ENCODE data around the gene KIAA0319L.
"Not testable (repeated sequence)": the region's sequence is repeated elsewhere in the genome, so short reads cannot be mapped to it uniquely, and the experiment has no call there.

Gene KIAA0319L

DNA sequence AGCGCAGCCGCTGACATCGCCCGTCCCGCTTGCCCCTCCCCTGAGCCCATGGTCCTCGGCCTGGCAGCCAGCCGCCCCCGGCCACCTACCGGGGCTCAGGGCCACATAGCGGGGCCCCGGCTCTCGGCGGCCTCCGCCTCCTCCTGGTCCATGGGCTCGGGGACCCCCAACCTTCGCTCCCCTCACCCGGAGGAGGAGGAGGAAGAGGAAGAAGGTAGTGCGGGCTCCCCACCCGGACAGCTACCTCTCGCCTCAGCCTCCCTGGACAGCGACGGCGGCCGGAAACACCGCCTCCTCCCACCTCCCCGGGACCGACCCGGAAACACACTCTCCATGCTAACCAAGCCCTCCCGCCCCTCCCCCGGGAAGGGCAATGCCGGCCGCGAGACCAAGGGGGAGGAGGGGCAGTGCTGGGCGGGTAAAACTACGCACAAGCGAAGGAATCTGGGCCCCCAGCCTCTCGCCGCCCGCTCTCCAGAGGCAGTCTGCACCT, at the start of gene KIAA0319L:
TSS of gene KIAA0319L (minus strand) at position 286 of the 493 bp plus-strand sequence. CDS start 2,912 bp downstream, outside the sequence.
- DNase-seq = peak; percentile 77 to 80

DNA sequence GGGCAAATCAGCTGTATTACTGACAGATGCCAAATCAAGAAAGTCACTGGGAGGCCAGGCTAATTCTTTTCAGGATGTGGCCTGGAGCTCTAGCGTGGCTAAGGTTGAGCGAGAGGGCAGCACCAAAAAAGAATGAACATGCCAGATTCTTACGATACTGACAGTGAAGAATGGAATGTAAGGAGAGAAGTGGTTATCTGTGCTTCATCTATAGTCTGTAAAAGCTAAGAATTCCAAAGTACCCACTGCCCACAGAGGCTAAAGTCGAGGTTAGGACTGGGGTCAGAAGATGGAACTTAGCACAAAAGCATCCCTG, 48.6 kb upstream of the KIAA0319L start:
- no peak for DNase-seq

DNA sequence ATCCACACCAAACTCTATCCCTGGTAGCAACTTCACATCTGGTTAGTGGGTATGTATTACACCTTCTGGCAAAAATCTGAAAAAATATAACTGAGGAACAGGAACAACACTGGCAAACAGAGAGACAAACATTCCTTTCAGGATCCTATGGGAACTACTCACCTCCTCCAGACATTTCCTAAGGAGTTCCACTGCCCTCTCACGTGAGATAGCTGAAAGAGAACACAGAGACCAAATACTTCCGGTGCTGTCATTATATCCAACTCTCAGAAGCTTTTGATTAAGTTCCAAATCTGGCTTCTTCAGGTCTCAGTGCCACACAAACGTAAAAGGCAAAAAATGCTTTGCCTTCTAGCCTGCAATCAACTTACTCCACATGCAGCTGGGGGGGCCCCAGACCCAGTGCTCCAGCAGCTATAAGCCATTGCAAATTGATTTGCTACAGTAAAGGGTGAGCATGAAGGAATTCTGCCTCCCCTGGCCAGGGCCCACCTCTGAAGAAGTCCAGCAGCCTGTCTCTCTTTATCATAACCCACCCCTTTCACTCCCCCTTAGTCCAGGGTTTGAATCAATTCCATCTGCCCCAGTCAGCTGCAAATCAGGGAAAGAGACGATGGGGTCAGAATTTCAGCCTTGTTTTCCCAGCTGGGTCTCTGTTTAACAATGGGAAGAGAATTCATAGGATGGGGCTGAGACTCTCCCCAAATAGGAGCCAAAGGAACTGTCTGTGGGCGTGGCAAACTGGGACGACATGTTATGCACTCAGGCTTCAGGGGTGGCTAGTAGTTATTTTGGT, 48.1 kb upstream of the KIAA0319L start:
- DNase-seq = no peak

DNA sequence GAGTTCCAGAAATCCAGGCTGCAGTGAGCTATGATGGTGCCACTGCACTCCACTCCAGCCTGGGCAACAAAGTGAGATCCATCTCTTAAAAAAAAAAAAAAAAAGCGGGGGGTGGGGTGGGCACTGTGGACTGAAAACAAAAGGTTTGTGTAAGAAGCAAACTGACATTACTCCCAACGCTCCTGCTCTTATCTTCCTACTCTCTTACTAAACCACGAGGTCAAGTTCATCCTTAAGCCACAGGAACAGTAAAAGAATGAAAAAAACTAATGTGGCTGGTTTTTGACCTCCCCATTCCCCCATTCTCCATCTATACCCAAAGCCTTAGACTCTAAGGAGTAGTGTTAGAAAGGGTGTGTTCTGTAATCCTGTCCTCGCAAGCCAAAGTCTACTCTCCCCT, 46.7 kb upstream of the KIAA0319L start:
- no peak for DNase-seq

DNA sequence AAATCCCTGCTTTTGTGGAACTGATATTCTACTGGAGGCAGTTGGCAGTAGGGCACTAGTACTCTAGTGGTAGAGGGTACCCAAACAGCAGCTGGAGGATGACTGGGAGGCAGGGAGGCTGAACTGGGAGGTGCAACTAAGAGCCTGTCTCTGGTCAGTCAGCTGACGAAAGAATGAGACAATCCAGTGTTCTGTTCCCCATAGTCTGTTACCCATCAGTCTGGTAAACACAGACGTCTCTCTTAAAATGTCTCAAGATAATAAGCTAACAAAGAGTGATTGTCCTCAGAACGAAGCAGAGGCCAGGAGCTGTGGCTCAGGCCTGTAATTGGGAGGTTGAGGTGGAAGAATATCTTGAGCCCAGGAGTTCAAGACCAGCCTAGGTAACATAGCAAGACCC, 46.3 kb upstream of the KIAA0319L start:
- DNase-seq = no peak

DNA sequence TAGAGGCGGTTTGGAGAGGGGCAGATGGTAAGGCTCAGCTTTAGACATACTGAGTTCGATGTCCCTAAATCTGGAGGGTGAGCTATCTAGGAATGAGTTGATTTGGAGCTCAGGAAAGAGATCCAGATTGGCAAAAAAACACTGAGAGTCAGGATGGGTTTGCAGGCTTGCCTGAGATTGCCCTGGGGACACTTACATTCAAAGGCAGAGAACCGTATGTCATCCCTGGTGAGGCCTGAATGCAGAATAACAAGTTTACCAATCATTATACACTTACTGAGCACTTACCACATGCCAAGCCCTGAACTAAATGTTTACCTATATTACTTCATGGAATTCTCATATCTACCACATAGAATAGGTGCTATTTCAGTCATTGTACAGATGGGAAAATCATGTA, 43.4 kb upstream of the KIAA0319L start:
- no peak for DNase-seq

DNA sequence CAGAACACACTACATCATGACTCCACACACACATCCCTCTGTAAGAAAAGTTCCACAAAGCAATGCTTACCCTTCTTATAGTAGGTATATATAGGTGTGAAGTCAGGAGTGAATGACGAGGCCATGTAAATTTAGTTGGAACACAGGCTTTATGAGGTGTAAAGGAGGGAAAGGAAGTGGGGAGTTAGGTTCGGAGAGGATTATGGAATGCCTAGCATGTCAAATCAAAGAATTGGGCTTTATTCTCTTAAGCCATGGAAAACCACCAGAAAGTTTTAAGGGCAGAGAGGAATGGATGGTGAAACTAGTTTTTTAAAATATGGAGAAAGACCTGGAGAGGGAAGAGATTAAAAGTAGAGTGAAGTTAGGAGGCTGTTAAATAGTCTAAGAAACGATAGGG, 42.2 kb upstream of the KIAA0319L start:
- DNase-seq = no peak

DNA sequence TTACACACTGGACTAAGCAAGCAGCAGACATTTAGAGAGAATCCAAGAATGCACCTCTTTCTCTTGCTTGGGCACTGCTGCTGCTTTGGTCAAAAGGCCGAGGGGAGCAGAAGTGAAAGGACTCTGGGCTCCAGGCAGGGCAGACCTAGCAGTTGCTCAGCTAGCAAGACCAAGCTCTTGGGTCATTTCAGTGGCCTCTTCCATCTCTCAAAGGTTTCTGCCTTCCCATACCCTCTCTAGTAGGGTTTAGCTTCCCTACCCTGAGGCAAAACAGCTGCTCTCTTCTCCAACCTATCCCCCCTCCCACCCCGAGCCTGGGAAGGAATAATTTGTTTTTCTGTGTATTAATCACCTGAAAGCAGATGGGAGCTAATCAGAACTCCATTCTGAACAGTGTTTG, 41.7 kb upstream of the KIAA0319L start:
- DNase-seq = no peak

DNA sequence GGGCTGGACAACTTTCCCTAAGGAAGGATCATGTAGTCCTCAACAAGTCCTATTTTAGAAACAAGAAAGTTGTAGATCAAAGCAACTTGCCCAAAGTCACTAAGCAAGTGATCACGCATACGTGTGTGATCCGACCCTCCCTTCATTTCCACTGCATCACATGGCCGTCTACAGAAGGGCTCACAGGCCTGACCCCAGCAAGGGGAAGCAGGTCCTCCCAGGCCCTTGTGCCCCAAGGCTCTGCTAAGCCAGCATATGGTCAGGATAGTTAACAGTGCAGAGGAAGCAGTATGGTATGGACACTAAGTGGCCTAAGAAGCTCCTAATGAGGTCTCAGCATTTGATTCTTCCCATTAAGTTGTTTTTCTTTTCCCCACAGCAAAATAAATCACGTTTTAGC, 40.7 kb upstream of the KIAA0319L start:
- no peak for DNase-seq

DNA sequence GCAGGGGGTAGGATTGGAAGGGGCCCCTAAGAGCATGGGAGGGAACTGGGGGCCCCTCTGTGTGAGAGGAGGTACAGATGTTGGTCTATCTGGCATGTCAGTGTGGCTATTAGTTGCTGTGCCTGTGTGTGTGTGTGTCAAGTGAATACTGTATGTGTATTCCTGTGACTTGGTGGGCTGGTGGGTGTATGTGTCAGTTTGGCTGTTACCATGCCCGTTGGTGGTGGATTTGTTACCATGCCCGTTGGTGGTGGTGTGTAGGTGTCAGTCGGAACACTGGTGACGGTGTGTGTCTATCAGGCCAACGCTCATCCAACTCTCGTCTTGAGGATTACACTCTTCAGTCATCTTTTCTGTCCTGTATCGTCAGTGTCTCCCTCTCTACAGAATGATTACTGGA, 38.5 kb upstream of the KIAA0319L start:
- DNase-seq = no peak

DNA sequence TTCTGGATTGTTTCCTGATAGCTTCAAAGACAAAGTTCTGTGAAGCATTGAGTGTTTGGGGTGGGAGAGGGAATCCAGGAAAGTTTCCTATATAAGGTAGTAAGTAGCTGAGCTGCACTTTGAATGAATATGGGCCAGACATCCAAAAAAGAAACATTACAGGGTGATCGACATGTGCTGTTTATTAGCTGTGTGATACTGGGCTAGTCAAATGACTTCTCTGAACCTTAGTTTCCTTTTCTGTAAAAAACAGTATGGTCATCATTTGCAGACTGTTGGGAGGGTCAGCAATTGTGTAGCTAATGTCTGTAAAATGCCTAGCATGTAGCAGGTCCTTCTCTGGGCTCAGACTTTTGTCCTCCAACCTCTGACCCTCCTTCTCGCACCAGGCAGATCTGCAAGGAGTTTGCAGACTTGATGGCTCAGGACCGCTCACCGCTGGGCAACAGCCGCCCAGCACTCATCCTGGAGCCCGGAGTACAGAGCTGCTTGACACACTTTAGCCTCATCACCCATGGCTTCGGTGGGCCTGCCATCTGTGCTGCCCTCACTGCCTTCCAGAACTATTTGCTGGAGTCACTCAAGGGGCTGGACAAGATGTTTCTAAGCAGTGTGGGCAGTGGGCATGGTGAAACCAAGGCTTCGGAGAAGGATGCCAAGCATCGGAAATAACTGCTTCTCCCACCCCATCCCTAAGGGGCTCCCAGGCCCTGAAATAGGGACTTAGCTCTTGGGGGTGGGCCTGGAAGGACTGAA, 37.0 kb upstream of the KIAA0319L start:
- no peak for DNase-seq

DNA sequence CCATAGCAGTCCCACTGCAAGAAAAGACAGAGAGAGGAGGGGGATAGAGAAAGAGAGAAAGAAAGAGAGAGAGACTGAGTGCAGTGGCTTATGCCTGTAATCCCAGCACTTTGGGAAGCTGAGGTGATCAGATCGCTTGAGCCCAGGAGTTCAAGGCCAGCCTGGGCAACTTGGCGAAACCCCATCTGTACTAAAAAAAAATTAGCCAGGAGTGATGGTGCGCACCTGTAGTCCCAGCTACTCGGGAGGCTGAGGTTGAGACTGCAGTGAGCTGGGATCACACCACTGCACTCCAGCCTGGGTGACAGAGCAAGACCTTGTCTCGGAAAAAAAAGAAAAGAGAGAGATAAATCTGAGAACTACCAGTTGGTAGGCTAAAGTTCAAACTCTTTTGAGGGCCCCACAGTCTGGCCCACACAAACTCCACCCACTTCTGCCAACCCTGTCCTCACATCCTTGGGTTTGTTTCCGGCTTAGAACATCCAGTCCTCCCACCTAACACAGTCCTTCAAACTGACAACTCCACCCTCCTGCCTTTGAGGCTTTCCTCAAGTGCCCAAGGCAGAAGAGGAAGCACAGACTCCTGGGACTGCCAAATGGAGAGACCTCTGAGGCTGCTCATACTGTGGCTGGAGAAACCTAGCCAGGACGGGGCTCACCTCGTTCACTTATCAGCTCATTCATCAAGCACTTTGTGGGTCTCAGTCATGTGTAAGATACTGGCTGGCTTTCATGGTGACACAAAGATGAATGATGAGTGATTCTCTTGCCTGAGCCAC, 36.0 kb upstream of the KIAA0319L start:
- DNase-seq = no peak

DNA sequence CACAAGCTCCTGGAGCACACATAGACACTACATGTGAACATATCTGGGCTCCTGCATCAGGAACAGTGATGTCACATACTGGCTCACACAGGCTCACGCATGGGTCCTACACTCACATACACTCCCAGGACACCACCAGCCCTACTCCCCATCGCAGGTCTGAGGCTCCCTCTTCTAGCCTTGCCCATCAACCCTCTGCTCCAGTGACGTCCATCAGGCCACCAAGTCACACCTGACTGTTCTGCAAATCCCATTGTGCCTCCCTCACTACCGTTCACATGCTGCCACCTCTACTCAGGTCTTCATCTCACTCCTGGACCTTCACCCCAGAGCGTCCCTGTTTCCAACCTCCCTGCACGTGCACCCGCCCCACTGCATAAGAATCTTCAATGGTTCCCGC, 34.0 kb upstream of the KIAA0319L start:
- DNase-seq = no peak

DNA sequence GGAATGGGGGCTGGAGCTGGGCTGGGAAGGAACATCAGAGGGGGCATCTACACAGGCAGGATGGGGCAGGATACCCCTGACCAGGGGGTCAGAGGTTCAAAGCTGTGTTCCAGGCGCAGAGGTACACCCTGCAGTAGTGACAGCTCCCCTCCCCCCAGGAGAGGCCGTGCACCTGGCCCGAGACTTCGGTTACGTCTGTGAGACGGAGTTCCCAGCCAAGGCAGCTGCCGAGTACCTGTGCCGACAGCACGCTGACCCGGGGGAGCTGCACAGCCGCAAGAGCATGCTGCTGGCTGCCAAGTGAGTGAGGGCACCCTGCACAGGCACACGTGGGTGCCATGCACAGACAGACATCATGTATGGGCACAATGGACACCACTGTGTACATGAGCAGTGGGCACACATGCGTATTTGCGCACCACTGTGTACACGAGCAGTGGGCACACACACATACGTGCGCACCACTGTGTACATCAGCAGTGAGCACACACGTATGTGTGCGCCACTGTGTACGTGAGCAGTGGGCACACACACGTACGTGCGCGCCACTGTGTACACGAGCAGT, 33.4 kb upstream of the KIAA0319L start:
- DNase-seq = no peak

DNA sequence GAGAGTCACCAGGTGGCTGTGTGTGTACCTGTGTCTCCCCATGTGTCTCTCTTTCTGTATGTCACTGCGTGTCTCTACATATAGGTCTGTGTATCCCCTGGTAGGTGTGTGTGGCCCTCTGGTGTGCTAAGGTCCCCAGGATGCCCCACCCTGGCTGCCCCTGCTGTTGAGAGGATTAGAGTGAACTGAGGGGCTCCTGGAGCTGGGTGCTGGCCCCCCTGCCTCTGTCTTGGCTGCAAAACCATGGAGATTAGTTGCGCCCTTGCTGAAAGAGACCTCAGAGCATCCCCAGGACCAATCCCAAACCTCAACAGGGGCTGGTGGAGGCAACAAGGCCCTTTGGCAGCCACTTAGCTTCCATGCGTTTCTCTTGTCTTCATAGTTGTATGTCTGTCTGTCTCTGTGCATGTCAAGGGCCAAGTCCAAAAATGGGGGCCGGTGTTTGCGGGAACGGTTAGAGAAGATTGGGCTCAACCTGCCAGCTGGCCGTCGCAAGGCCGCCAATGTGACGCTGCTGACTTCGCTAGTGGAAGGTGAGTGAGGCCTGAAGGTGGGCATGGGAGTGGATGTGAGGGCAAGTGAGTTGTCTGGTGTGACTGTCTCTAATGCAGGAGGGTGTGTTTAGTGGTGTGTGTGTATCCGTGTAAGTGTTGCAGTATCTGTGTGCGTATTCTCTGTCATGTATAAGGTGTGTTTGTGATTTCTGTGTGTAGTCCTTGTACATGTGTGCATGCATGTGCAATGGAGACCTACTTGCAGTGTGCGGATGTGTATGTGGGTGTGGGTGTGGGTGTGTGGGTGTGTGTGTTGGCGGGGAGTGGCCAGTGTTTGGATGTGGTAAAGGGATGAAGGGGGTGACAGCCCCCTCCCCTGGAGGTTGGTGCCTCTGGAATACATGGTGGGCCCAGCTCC, 32.6 kb upstream of the KIAA0319L start:
- no peak for DNase-seq

DNA sequence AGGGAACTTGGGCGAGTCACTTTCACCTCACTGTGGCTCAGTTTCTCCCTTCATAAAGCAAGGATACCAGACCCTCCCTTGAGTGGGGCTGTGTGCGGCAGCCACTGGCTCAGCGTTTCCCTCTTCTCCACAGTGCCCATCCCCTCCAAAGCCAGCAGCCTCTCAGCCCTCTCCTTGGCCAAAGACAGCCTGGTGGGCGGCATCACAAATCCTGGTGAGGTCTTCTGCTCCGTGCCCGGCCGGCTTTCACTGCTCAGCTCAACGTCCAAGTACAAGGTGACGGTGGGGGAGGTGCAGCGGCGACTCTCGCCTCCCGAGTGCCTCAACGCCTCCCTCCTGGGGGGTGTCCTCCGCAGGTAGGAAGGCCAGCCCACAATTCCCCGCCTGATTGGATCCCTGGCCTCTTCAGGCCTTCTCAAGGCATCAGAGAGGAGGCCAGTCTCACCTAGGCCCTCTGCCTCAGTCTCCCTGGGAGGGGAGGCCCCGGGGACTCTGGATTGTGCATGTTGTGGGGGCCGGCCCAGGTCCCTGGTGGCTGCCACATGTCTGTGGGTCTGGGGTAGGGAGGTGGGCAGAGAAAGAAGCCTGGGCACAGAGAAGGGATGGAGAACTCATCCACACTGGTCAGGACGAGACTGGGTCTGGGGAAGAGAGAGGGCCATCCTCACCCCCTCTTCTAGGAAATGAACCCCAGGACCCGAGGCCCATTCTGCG, 31.2 kb upstream of the KIAA0319L start:
- DNase-seq = no peak

DNA sequence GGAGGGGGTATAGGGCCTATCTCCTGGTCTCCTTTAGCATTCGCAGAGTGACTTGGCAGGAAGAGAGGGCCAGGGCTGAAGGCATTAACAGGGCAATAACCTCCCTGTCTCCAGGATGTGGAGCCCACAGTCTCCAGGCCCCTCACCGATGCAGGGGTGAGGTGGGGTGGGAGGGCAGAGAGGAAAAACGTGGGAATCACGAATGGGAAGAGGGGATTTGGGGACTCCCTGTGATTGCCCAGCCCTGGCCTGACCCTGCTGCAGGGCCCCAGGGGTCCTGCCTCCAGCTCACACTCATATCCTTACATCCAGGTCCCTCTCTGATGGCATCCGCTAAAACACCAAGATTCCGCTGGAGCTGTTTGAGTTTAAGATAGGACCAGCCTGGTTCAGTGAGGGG, 30.5 kb upstream of the KIAA0319L start:
- no peak for DNase-seq

DNA sequence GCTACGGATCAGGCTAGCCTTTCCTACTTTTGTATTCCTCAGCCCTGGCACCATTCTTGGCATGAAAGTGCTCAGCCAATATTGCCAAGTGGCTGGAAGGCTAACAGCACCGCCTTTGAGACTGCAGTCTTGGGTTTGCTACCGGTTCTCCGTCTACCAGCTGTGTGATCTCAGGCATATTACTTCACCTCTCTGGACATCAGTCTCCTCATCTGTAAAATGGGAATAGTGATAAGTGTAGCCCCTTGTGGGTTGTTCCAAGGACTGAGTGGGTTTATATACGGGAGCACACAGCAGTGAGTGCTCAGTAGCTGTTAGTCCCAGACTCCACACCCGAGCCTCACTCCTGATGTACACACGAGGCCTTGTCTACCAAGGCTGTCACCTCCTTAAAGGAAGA, 29.6 kb upstream of the KIAA0319L start:
- DNase-seq = no peak

DNA sequence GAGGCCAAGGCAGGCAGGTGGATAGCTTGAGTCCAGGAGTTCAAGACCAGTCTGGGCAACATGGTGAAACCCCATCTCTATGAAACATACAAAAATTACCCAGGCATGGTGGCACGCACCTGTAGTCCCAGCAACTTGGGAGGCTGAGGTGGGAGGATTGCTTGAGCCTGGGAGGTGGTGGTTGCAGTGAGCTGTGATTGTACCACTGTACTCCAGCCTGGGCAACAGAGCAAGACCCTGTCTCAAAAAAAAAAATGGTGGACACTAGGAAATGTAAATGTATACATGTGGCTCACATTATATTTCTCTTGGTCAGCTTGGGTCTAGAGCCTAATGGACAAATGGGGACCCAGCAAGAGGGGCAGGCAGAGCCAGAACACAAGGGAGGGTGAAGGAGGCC, 28.6 kb upstream of the KIAA0319L start:
- not testable (repeated sequence) for DNase-seq

DNA sequence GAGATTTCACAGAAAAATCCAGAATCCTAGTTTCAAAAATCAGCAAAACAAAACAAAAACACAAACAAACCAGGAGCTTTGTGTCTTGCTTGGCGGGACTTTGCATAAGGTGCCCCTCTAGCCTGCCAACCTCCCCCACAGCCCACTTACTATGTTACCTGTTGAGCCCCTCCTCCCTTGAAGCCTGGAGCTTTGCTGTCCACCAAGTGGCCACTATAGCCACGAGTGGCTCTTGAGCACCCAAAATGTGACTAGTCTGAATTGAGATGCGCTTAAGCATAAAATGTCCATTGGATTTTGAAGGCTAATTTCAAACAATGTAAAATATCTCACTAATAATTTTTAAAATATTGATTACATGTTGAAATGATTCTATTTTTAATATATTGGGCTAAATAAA, 28.1 kb upstream of the KIAA0319L start:
- no peak for DNase-seq

DNA sequence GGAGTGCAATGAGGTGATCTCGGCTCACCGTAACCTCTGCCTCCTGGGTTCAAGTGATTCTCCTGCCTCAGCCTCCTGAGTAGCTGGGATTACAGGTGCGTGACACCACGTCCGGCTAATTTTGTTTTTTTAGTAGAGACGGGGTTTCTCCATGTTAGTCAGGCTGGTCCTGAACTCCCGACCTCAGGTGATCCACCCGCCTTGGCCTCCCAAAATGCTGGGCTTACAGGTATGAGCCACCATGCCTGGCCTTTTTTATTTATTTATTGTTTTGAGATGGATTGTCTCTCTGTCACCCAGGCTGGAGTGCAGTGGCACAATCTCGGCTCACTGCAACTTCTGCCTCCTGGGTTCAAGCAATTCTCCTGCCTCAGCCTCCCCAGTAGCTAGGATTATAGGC, 24.4 kb upstream of the KIAA0319L start:
- DNase-seq = not testable (repeated sequence)

Data from NCI-H187 (cell line).